AG04450 (cell line): ENCODE measurements around the gene GPR26. TPM values are rescaled to one million over a fixed set of nuclear protein-coding genes. Genes with fewer than 3 reads are reported as not detected.

Experiments used
- CTCF ChIA-PET: fragments of 300-600, 350-600 bp; formaldehyde crosslinking; extraction: SDS; loops from one replicate; lab custom pipeline; 2022; ENCODE audit warnings: antibody characterized with exemption, inconsistent platforms; lab: Charles Lee
- POLR2A ChIA-PET: fragments of 350-600 bp; formaldehyde crosslinking; extraction: SDS; loops from one replicate; lab custom pipeline; 2021; ENCODE audit warnings: antibody characterized with exemption, inconsistent platforms; lab: Yijun Ruan, JAX
- DNase-seq: peaks from one replicate; pipeline ENCODE4 v3.0.0-alpha.2; 2011; ENCODE audit warnings: low read depth, low spot score
- H3K27ac ChIP-seq: one replicate; pipeline ENCODE4 v1.5.1; 2012; ENCODE audit warnings: low read depth, low read length, control low read depth
- H3K27me3 ChIP-seq: one replicate; pipeline ENCODE4 v1.6.0; 2012; ENCODE audit warnings: low read length; ENCODE audit not compliant: control insufficient read depth, insufficient read depth
- H3K4me3 ChIP-seq: 2 replicates; pipeline ENCODE4 v1.5.1; 2011; ENCODE audit warnings: mild to moderate bottlenecking, low read depth, low read length, control low read depth
- H3K9me3 ChIP-seq: 2 replicates; pipeline ENCODE4 v1.5.1; 2012; ENCODE audit warnings: low read length; ENCODE audit not compliant: control insufficient read depth, insufficient read depth
- polyA plus RNA-seq: library from polyadenylated mRNA; depleted of rRNA; stranded (reverse); fragments of >200 nt; gene quantifications from 2 replicates; pipeline ENCODE4 v1.2.3, GENCODE V29; 2011
- TF ChIP-seq, protein P1 (sequence below): IDR thresholded peaks from 2 replicates; pipeline ENCODE4 v1.5.1; 2011; ENCODE audit warnings: low read depth, low read length, control low read depth, inconsistent platforms

The GPR26 gene
- polyA plus RNA-seq, 1 experiment = not detected

DNA sequence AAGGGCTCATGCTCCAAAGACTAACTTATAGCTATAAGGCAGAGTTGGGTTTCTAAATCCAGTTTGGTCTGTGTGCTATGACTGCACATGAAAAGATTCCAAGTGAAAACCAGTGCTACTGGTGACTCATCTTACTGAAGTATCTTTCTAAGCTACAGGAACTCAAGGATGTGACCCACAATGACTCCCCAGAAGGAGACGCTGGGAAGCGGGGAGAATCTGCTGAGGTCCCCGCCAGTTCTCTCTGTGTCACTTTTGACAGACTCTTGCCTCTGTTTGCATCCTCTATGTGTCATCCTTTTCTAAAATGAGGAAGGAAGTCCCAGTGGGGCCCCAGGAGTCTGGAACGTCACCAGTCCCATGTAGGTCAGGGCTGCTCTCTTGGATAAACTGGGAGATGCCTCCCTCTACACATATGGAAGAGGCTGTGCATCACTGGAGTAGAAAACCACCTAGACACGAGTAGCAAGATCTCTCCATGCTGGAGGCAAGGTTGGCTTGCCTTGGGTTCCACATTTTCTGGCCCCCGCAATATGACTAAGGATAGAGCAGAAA is 28.8 kb upstream of the GPR26 start:
- POLR2A ChIA-PET = no interaction called here
- H3K4me3 ChIP-seq = no peak overlapping the region
- H3K9me3 ChIP-seq = peaks cover 46% of the 10 kb centered on the region
- no peak overlapping the region for H3K27ac ChIP-seq
- no peak for DNase-seq
- TF ChIP-seq, protein P1, sequence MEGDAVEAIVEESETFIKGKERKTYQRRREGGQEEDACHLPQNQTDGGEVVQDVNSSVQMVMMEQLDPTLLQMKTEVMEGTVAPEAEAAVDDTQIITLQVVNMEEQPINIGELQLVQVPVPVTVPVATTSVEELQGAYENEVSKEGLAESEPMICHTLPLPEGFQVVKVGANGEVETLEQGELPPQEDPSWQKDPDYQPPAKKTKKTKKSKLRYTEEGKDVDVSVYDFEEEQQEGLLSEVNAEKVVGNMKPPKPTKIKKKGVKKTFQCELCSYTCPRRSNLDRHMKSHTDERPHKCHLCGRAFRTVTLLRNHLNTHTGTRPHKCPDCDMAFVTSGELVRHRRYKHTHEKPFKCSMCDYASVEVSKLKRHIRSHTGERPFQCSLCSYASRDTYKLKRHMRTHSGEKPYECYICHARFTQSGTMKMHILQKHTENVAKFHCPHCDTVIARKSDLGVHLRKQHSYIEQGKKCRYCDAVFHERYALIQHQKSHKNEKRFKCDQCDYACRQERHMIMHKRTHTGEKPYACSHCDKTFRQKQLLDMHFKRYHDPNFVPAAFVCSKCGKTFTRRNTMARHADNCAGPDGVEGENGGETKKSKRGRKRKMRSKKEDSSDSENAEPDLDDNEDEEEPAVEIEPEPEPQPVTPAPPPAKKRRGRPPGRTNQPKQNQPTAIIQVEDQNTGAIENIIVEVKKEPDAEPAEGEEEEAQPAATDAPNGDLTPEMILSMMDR = no peak
- CTCF ChIA-PET = no interaction called here
- H3K27me3 ChIP-seq = no peaks in the 10 kb centered on the region

- Histone ChIP-seq H3K27me3 (no peaks in the 10 kb centered on the region), H3K9me3 (peaks cover 52% of the 10 kb centered on the region), H3K4me3 (no peak overlapping the region), H3K27ac (no peak overlapping the region)
- POLR2A ChIA-PET = no interaction called here
- CTCF ChIA-PET = no interaction called here
- TF ChIP-seq, protein P1 = no peak
- DNase-seq = no peak
Observed at GRCh38 chr10:123639131-123639530, 27.0 kb upstream of the GPR26 start.

DNA sequence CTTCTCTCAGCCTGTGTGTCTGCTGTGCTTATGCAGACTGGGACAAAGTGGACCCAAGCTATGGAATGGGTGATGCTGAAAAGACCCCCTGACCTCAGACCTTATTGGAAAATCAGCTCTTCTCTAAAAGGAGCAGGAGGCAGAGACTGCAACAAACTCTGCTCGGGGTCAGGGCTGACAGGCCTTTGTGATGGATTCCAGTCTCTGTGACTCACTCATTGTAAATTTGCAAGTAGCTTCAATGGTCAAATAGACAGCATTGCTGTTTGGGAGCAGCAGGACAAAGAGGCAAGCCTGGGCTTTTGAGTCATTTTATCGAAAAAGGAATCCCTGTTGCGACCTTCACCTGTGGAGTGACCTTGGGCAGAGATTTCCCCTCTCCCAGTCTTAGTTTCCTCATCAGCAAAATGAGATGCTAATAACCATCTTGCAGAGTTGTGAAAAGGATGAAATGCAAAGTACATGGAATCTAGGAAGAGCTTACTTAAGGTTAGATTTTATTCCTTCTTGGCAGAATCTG is 26.1 kb upstream of the GPR26 start:
- no peaks in the 10 kb centered on the region for H3K27me3 ChIP-seq
- peaks cover 57% of the 10 kb centered on the region for H3K9me3 ChIP-seq
- no peak overlapping the region for H3K27ac ChIP-seq
- no peak for DNase-seq
- POLR2A ChIA-PET = no interaction called here
- CTCF ChIA-PET = interaction anchor here (0.5 kb wide), 1 partner anchor 498 kb away, joined by 3 read pairs; no protein-coding TSS in a partner anchor
- no peak overlapping the region for H3K4me3 ChIP-seq
- TF ChIP-seq, protein P1 = no peak

- H3K27ac ChIP-seq = no peak overlapping the region
- ChIA-PET POLR2A (no interaction called here), CTCF (no interaction called here)
- no peak for DNase-seq
- no peaks in the 10 kb centered on the region for H3K27me3 ChIP-seq
- no peak overlapping the region for H3K4me3 ChIP-seq
- peaks cover 64% of the 10 kb centered on the region for H3K9me3 ChIP-seq
- TF ChIP-seq, protein P1 = no peak
Observed at GRCh38 chr10:123642293-123642692, 23.9 kb upstream of the GPR26 start.

DNA sequence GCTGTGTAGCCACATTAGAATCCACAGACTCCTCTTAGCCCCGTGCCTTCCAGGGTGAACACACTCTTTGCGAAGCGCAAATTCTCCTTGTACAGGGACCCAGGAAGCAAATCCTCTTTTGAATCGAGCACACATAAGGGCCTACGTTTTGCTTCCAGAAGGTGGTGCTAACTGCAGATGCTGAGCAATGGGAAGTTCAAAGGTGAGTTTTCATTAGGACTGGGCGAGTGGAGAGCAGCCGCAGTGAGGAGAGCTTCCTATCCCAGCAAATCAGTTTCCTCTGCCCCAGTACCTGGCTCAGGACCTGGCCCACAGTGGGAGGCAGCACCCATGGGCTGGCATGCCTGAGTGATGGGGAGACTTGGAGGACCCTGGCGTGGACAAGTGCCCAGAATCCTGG is 23.5 kb upstream of the GPR26 start:
- no peak for DNase-seq
- no peaks in the 10 kb centered on the region for H3K27me3 ChIP-seq
- peaks cover 64% of the 10 kb centered on the region for H3K9me3 ChIP-seq
- ChIA-PET CTCF (no interaction called here), POLR2A (no interaction called here)
- no peak overlapping the region for H3K4me3 ChIP-seq
- TF ChIP-seq, protein P1 = no peak
- no peak overlapping the region for H3K27ac ChIP-seq
